ENCODE data around the gene FGF22. TPM values are rescaled to one million over a fixed set of nuclear protein-coding genes. Genes with fewer than 3 reads are reported as not detected.
A peak's percentile ranks its signal among the peaks of the same experiment; 100 is the strongest.

The FGF22 gene
- total RNA-seq, 1 donor from 2014 or later = 0.51 TPM

GRCh38 chr19:681029-682019, 41.6 kb downstream of the FGF22 start:
- H3K36me3 Mint-ChIP-seq (ENCODE audit: low read depth) = no peaks in the 10 kb centered on the region

DNA sequence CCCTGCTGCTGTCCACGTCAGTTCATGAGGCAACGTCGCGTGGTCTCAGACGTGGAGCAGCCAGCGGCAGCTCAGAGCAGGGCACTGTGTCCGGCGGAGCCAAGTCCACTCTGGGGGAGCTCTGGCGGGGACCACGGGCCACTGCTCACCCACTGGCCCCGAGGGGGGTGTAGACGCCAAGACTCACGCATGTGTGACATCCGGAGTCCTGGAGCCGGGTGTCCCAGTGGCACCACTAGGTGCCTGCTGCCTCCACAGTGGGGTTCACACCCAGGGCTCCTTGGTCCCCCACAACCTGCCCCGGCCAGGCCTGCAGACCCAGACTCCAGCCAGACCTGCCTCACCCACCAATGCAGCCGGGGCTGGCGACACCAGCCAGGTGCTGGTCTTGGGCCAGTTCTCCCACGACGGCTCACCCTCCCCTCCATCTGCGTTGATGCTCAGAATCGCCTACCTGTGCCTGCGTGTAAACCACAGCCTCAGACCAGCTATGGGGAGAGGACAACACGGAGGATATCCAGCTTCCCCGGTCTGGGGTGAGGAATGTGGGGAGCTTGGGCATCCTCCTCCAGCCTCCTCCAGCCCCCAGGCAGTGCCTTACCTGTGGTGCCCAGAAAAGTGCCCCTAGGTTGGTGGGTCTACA, 43.1 kb downstream of the FGF22 start:
- Mint-ChIP-seq H3K9me3 (no peaks in the 10 kb centered on the region), H3K27me3 (ENCODE audit: low read depth) (peaks cover 12% of the 10 kb centered on the region), H3K27ac (ENCODE audit: unreplicated experiment) (no peak overlapping the region), H3K4me1 (peaks cover 7% of the 10 kb centered on the region), H3K4me3 (no peak overlapping the region), H3K36me3 (ENCODE audit: low read depth) (no peaks in the 10 kb centered on the region)
- no peak for DNase-seq (ENCODE audit: low read depth, low spot score)
- TF ChIP-seq, protein P1, sequence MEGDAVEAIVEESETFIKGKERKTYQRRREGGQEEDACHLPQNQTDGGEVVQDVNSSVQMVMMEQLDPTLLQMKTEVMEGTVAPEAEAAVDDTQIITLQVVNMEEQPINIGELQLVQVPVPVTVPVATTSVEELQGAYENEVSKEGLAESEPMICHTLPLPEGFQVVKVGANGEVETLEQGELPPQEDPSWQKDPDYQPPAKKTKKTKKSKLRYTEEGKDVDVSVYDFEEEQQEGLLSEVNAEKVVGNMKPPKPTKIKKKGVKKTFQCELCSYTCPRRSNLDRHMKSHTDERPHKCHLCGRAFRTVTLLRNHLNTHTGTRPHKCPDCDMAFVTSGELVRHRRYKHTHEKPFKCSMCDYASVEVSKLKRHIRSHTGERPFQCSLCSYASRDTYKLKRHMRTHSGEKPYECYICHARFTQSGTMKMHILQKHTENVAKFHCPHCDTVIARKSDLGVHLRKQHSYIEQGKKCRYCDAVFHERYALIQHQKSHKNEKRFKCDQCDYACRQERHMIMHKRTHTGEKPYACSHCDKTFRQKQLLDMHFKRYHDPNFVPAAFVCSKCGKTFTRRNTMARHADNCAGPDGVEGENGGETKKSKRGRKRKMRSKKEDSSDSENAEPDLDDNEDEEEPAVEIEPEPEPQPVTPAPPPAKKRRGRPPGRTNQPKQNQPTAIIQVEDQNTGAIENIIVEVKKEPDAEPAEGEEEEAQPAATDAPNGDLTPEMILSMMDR (conservative IDR thresholded peaks at IDR 0.05) = no peak

More at GRCh38 chr19:681029-682019, 41.6 kb downstream of the FGF22 start:
- H3K4me3 Mint-ChIP-seq = peak overlapping the region; percentile 96
- H3K27ac Mint-ChIP-seq (ENCODE audit: unreplicated experiment) = peak overlapping the region; percentile 99
- peaks cover 7% of the 10 kb centered on the region for H3K4me1 Mint-ChIP-seq
- H3K27me3 Mint-ChIP-seq (ENCODE audit: low read depth) = peaks cover 22% of the 10 kb centered on the region
- DNase-seq (ENCODE audit: low read depth, low spot score) = no peak
- TF ChIP-seq, protein P1 (conservative IDR thresholded peaks at IDR 0.05) = no peak
- no peaks in the 10 kb centered on the region for H3K9me3 Mint-ChIP-seq

DNA sequence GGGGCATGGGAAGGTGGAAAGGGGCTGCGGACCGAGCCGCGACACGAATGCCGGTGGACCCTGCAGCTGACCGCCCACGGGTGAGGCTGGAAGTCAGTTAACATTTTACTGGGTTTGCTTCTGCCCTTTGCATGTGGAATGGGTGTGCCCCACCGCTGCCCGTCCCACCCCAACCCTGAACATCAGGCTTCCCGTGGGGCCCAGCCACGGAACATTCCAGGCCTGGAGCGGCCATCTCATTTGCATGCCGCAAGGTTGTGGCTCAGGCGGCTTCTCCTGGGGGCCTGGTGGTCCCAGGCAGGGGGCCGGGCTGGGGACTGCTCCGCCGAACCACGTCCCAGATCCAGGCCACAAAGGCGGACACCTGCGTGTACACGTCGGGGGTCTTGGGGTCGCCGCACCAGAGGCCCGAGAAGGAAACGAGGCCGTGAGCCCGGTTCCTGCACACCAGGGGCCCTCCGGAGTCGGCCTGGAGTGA, 45.8 kb downstream of the FGF22 start:
- Mint-ChIP-seq H3K36me3 (ENCODE audit: low read depth) (no peaks in the 10 kb centered on the region), H3K27me3 (ENCODE audit: low read depth) (peaks cover 4% of the 10 kb centered on the region), H3K27ac (ENCODE audit: unreplicated experiment) (no peak overlapping the region), H3K4me1 (peaks cover 7% of the 10 kb centered on the region), H3K4me3 (no peak overlapping the region), H3K9me3 (no peaks in the 10 kb centered on the region)
- TF ChIP-seq, protein P1 (conservative IDR thresholded peaks at IDR 0.05) = no peak
- no peak for DNase-seq (ENCODE audit: low read depth, low spot score)

- TF ChIP-seq, protein P1 (conservative IDR thresholded peaks at IDR 0.05) = no peak
- Mint-ChIP-seq H3K27ac (ENCODE audit: unreplicated experiment) (no peak overlapping the region), H3K4me1 (peaks cover 4% of the 10 kb centered on the region), H3K36me3 (ENCODE audit: low read depth) (no peaks in the 10 kb centered on the region), H3K27me3 (ENCODE audit: low read depth) (no peaks in the 10 kb centered on the region), H3K9me3 (no peaks in the 10 kb centered on the region), H3K4me3 (no peak overlapping the region)
- DNase-seq (ENCODE audit: low read depth, low spot score) = no peak
These were observed 47.1 kb downstream of the FGF22 start for GRCh38 chr19:686589-687297.

- Mint-ChIP-seq H3K27me3 (ENCODE audit: low read depth) (no peaks in the 10 kb centered on the region), H3K4me1 (peaks cover 4% of the 10 kb centered on the region), H3K4me3 (no peak overlapping the region), H3K9me3 (no peaks in the 10 kb centered on the region), H3K36me3 (ENCODE audit: low read depth) (no peaks in the 10 kb centered on the region), H3K27ac (ENCODE audit: unreplicated experiment) (no peak overlapping the region)
- no peak for DNase-seq (ENCODE audit: low read depth, low spot score)
- TF ChIP-seq, protein P1 (conservative IDR thresholded peaks at IDR 0.05) = no peak
These were observed 48.0 kb downstream of the FGF22 start for GRCh38 chr19:687569-688166.

All from neural crest cell (in vitro differentiated cells).